HCT116 (cell line): ENCODE measurements around the gene EVPLL.
"Not testable (repeated sequence)": the region's sequence is repeated elsewhere in the genome, so short reads cannot be mapped to it uniquely, and the experiment has no call there.

ENCODE experiments used
- CEBPB ChIP-seq: IDR thresholded peaks from 2 replicates; pipeline ENCODE4 v1.6.1; 2012; ENCODE audit warnings: low read depth
- CTCF ChIP-seq, 3 experiments: fragments of 200-600 bp in 1 of 3; sonication (generic) in 1 of 3; IDR thresholded peaks in 2 of 3; conservative IDR thresholded peaks in 1 of 3; 2 replicates each; pipeline ENCODE4 v1.5.1; 2012 to 2017; ENCODE audit warnings: low read depth in 2 of 3, low read length in 2 of 3, antibody characterized with exemption in 1 of 3, borderline replicate concordance in 1 of 3, control low read depth in 1 of 3, mild to moderate bottlenecking in 1 of 3, mixed read lengths in 1 of 3, mixed run types in 1 of 3, moderate library complexity in 1 of 3; ENCODE audit not compliant: insufficient read depth in 1 of 3
- EZH2 ChIP-seq: fragments of 200-600 bp; sonication (generic); IDR thresholded peaks from 2 replicates; pipeline ENCODE4 v1.6.1; 2017; ENCODE audit warnings: antibody characterized with exemption, mixed run types
- EZH2phosphoT487 ChIP-seq: fragments of 200-600 bp; IDR thresholded peaks from 2 replicates; pipeline ENCODE4 v1.6.1; 2018; ENCODE audit warnings: antibody characterized with exemption, borderline replicate concordance
- POLR2A ChIP-seq: IDR thresholded peaks from 2 replicates; pipeline ENCODE4 v1.7.0; 2011; ENCODE audit warnings: borderline replicate concordance; ENCODE audit not compliant: insufficient read depth, insufficient read length; ENCODE audit errors: extremely low read depth
- RAD21 ChIP-seq: IDR thresholded peaks from 2 replicates; pipeline ENCODE4 v1.6.1; 2012; ENCODE audit warnings: low read depth, mild to moderate bottlenecking
- SP1 ChIP-seq: IDR thresholded peaks from 2 replicates; pipeline ENCODE4 v1.6.1; 2012; ENCODE audit warnings: low read depth
- YY1 ChIP-seq: IDR thresholded peaks from 2 replicates; pipeline ENCODE4 v1.6.1; 2011; ENCODE audit warnings: low read length, low read depth, moderate library complexity, mild to moderate bottlenecking; ENCODE audit not compliant: insufficient replicate concordance; ENCODE audit errors: extremely low read depth
- ZBTB33 ChIP-seq: IDR thresholded peaks from 2 replicates; pipeline ENCODE4 v1.6.1; 2011; ENCODE audit warnings: mild to moderate bottlenecking, low read length, moderate library complexity; ENCODE audit not compliant: insufficient replicate concordance; ENCODE audit errors: extremely low read depth
- TF ChIP-seq, protein P1 (sequence below): IDR thresholded peaks from 2 replicates; pipeline ENCODE4 v1.6.1; 2012

- not testable (repeated sequence) for TF ChIP-seq RAD21; POLR2A; CTCF (IDR thresholded peaks at IDR 0.05 in 2 of 3, conservative IDR thresholded peaks at IDR 0.05 in 1 of 3; ENCODE audit: borderline replicate concordance in 1 of 3, insufficient read depth in 1 of 3, low read depth in 2 of 3, low read length in 2 of 3); SP1; EZH2; ZBTB33; EZH2phosphoT487; CEBPB; YY1
- TF ChIP-seq, protein P1, sequence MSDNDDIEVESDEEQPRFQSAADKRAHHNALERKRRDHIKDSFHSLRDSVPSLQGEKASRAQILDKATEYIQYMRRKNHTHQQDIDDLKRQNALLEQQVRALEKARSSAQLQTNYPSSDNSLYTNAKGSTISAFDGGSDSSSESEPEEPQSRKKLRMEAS, result not testable (repeated sequence)
Observed at GRCh38 chr17:18373181-18373580, 4.4 kb upstream of the EVPLL start.
